Measurements from ENCODE around the gene LAMA1.

DNA sequence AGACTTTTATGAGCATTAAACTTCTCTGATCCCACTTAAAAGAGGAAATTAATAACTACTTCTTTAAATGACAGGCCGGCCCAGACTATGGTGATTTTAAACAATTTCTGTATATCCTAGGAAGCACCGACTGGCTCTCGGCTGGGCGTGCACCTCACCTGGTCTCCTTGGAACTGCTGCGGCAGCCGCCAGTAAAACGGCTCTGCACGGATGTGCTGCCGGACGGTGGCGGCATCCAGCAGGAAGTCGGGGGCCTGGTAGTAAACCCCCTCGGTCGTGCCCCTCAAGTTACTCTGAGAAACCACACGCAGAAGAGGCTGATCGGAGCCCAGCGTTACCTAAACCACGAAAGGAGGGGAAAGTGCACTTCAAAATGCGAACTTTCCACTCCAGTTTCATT, 106.5 kb downstream of the LAMA1 start:
- TF ChIP-seq, protein P1, sequence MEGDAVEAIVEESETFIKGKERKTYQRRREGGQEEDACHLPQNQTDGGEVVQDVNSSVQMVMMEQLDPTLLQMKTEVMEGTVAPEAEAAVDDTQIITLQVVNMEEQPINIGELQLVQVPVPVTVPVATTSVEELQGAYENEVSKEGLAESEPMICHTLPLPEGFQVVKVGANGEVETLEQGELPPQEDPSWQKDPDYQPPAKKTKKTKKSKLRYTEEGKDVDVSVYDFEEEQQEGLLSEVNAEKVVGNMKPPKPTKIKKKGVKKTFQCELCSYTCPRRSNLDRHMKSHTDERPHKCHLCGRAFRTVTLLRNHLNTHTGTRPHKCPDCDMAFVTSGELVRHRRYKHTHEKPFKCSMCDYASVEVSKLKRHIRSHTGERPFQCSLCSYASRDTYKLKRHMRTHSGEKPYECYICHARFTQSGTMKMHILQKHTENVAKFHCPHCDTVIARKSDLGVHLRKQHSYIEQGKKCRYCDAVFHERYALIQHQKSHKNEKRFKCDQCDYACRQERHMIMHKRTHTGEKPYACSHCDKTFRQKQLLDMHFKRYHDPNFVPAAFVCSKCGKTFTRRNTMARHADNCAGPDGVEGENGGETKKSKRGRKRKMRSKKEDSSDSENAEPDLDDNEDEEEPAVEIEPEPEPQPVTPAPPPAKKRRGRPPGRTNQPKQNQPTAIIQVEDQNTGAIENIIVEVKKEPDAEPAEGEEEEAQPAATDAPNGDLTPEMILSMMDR (conservative IDR thresholded peaks at IDR 0.05; ENCODE audit: low read depth, low read length), result no peak
- TF ChIP-seq SMC3 (IDR thresholded peaks at IDR 0.05; ENCODE audit: low read depth, low read length) (no peak), RCOR1 (IDR thresholded peaks at IDR 0.05; ENCODE audit: insufficient replicate concordance, low read length) (no peak)
